Left forelimb (tissue), 1 donor: Measurements from ENCODE around the gene MET.

Experiments
- DNase-seq: peaks from one replicate; pipeline ENCODE4 v3.0.0-alpha.2; 2018; ENCODE audit warnings: low spot score

The MET gene

GRCh38 chr7:116784647-116785046 lies 112.7 kb downstream of the MET start:
- no peak for DNase-seq

- no peak for DNase-seq
Measured at GRCh38 chr7:116785843-116786242, 113.8 kb downstream of the MET start.

GRCh38 chr7:116786791-116787443 lies 114.9 kb downstream of the MET start:
- DNase-seq, result no peak

GRCh38 chr7:116787881-116788280 lies 115.9 kb downstream of the MET start:
- DNase-seq, result no peak

- DNase-seq, result no peak
Measured at GRCh38 chr7:116788572-116789197, 116.7 kb downstream of the MET start.

- no peak for DNase-seq
Measured at GRCh38 chr7:116790025-116790424, 118.0 kb downstream of the MET start.

- no peak for DNase-seq
Measured at GRCh38 chr7:116792813-116793212, 120.8 kb downstream of the MET start.

GRCh38 chr7:116793795-116794340 lies 121.9 kb downstream of the MET start:
- no peak for DNase-seq

- DNase-seq, result no peak
Measured at GRCh38 chr7:116796471-116796870, 124.5 kb downstream of the MET start.

- DNase-seq, result no peak
Measured at GRCh38 chr7:116797612-116798011, 125.6 kb downstream of the MET start.

- no peak for DNase-seq
Measured at GRCh38 chr7:116798232-116798631, 126.2 kb downstream of the MET start.

- DNase-seq, result no peak
Measured at GRCh38 chr7:116799916-116800315, 127.9 kb downstream of the MET start.

GRCh38 chr7:116800594-116800993 lies 128.6 kb downstream of the MET start:
- DNase-seq, result no peak

GRCh38 chr7:116801092-116801710 lies 129.2 kb downstream of the MET start:
- no peak for DNase-seq

- DNase-seq, result no peak
Measured at GRCh38 chr7:116802144-116802745, 130.2 kb downstream of the MET start.

- DNase-seq, result no peak
Measured at GRCh38 chr7:116802746-116803152, 130.8 kb downstream of the MET start.

- DNase-seq, result no peak
Measured at GRCh38 chr7:116804471-116804870, 132.5 kb downstream of the MET start.

GRCh38 chr7:116805100-116805544 lies 133.1 kb downstream of the MET start:
- DNase-seq, result peak; percentile 71

GRCh38 chr7:116806046-116806944 lies 134.3 kb downstream of the MET start:
- DNase-seq, result no peak

GRCh38 chr7:116807011-116807560 lies 135.1 kb downstream of the MET start:
- no peak for DNase-seq

- no peak for DNase-seq
Measured at GRCh38 chr7:116809636-116810266, 137.8 kb downstream of the MET start.
